Measurements from ENCODE around the gene TUB. TPM values are rescaled to one million over a fixed set of nuclear protein-coding genes. Genes with fewer than 3 reads are reported as not detected.

The TUB gene
- total and polyA plus RNA-seq, 3 experiments from 2014 or later: 0.11 to 0.24 TPM; not detected in 1

DNA sequence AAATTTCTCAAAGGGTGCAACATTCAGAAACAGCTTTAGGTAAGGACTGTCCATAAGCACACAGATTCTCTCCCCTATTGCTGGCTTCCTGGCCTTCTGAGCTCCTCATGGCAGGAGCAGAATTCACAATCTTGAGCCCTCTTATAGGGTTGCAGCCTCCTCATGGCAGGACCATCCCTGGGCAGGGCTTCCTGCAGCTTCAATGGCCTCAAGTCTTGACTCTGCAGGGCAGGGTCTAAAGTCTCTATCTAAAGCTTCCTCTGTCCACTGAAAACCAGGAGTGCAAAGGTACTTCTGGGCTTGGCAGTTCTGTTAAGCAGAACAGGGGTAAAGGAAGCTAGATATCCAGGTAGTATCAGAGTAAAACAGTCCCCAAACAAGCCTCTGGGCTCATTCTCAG is 28.7 kb downstream of the TUB start:
- Mint-ChIP-seq H3K27me3 (no peaks in the 10 kb centered on the region), H3K36me3 (peaks cover 0 to 38% (median 5%) of the 10 kb centered on the region in 3 donors), H3K27ac (peak overlapping the region in 1 of 8 donors; percentile 50), H3K9me3 (peaks cover 2 to 12% (median 8%) of the 10 kb centered on the region in 5 donors), H3K4me1 (no peaks in the 10 kb centered on the region), H3K4me3 (no peak overlapping the region)
- no peak overlapping the region for H3K27ac ChIP-seq (ENCODE audit: low read depth, low read length)
- no peak for DNase-seq
- H3K9me3 ChIP-seq (ENCODE audit: low read length): no peaks in the 10 kb centered on the region
- H3K4me1 ChIP-seq (ENCODE audit: insufficient read depth, low read length): no peaks in the 10 kb centered on the region
- H3K36me3 ChIP-seq (ENCODE audit: insufficient read depth, low read length): peaks cover 6% of the 10 kb centered on the region
- H3K27me3 ChIP-seq (ENCODE audit: insufficient read depth, low read length, poor library complexity, severe bottlenecking): no peaks in the 10 kb centered on the region
- H3K4me3 ChIP-seq (ENCODE audit: low read length): no peak overlapping the region
- POLR2A ChIA-PET: no interaction called here
- CTCF ChIA-PET: interaction anchor here (1.3 to 6.7 kb wide), 2 partner anchors 11 to 124 kb away, joined by 3 to 42 read pairs; no protein-coding TSS in a partner anchor

DNA sequence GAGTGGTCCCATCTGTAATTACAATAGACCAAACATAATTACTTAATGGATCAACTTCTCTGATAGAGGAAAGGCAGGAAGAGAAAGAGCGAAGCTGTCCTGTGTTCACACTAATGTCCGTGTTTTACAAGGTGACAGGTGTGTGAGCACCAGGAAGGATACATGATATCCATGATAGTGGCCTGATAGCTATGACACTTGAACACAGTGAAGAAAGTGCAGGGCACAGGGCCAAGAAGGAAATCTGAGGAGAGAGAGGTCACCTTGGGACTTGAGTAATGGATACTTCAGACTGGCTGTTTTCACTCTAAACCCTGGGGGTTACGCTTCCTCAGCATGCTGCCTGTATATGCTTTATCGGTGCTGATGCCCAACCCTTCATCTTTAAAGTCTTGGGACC is 29.4 kb downstream of the TUB start:
- POLR2A ChIA-PET: no interaction called here

DNA sequence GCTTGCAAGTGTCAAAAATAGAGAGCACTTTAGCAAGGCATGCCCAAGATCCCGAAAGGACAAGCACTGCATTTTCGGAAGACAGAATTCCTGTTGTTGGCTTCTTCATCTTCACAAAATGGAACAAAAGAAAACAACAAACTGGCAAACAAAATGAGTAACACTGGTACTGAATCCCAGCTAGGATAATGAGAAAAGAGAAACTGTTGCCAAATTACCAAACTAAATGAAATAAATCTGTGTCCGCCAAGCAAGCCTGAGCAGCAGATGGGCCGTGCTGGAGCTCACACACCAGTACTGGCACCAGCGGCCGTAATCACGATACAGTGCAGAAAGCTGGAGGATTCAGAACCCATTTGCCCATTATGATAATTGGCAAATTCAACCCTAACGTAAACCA is 30.6 kb downstream of the TUB start:
- no peak overlapping the region for H3K4me3 Mint-ChIP-seq
- peak overlapping the region in 1 of 8 donors; percentile 30 for H3K27ac Mint-ChIP-seq
- Histone ChIP-seq H3K27ac (ENCODE audit: low read depth, low read length) (no peak overlapping the region), H3K36me3 (ENCODE audit: insufficient read depth, low read length) (peaks cover 6% of the 10 kb centered on the region), H3K4me3 (ENCODE audit: low read length) (no peak overlapping the region), H3K27me3 (ENCODE audit: insufficient read depth, low read length, poor library complexity, severe bottlenecking) (no peaks in the 10 kb centered on the region), H3K9me3 (ENCODE audit: low read length) (no peaks in the 10 kb centered on the region), H3K4me1 (ENCODE audit: insufficient read depth, low read length) (no peaks in the 10 kb centered on the region)
- H3K4me1 Mint-ChIP-seq: no peaks in the 10 kb centered on the region
- peaks cover 8 to 22% (median 13%) of the 10 kb centered on the region in 5 donors for H3K9me3 Mint-ChIP-seq
- DNase-seq: no peak
- no peaks in the 10 kb centered on the region for H3K27me3 Mint-ChIP-seq
- CTCF ChIA-PET: interaction anchor here (6.7 kb wide), 1 partner anchor 13 kb away, joined by 42 read pairs; no protein-coding TSS in a partner anchor
- POLR2A ChIA-PET: no interaction called here
- peaks cover 4 to 47% (median 10%) of the 10 kb centered on the region in 3 donors for H3K36me3 Mint-ChIP-seq

More for the DNA sequence above, 29.4 kb downstream of the TUB start:
- no peaks in the 10 kb centered on the region for H3K9me3 ChIP-seq (ENCODE audit: low read length)
- CTCF ChIA-PET: interaction anchor here (1.3 to 6.7 kb wide), 2 partner anchors 12 to 124 kb away, joined by 3 to 42 read pairs; no protein-coding TSS in a partner anchor
- no peaks in the 10 kb centered on the region for H3K27me3 Mint-ChIP-seq
- no peaks in the 10 kb centered on the region for H3K27me3 ChIP-seq (ENCODE audit: insufficient read depth, low read length, poor library complexity, severe bottlenecking)
- H3K4me3 ChIP-seq (ENCODE audit: low read length): no peak overlapping the region
- no peaks in the 10 kb centered on the region for H3K4me1 Mint-ChIP-seq
- H3K4me3 Mint-ChIP-seq: no peak overlapping the region
- no peak overlapping the region for H3K27ac Mint-ChIP-seq
- peaks cover 6% of the 10 kb centered on the region for H3K36me3 ChIP-seq (ENCODE audit: insufficient read depth, low read length)
- H3K4me1 ChIP-seq (ENCODE audit: insufficient read depth, low read length): no peaks in the 10 kb centered on the region
- no peak overlapping the region for H3K27ac ChIP-seq (ENCODE audit: low read depth, low read length)
- peaks cover 4 to 44% (median 10%) of the 10 kb centered on the region in 3 donors for H3K36me3 Mint-ChIP-seq
- no peak for DNase-seq
- H3K9me3 Mint-ChIP-seq: peaks cover 8 to 17% (median 12%) of the 10 kb centered on the region in 5 donors

DNA sequence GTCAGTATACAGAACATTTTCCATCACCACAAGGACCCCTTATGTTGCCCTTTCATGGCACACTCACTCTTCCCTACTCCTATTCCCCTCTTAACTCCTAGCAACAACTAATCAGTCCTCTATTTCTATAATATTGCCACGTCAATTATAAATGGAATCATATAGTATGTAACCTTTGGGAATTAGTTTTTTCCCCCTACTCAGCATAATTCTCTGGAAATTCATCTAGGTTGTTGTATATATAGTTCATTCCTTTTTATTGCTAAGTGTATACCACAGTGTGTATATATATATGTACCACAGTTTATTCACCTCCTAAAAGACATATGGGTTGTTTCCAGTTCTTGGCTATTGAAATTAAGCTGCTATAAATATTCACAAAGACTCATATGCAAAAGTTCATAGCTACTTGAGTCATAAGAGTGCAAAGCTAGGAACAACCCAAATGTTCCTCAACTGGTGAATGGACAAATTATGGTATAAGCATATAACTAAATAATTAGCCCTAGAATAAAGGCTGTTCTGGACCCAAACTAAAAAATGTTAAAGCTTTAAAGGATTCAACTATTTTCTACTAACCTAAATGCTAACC is 41.3 kb downstream of the TUB start:
- Histone ChIP-seq H3K4me3 (ENCODE audit: low read length) (no peak overlapping the region), H3K27ac (ENCODE audit: low read depth, low read length) (no peak overlapping the region), H3K27me3 (ENCODE audit: insufficient read depth, low read length, poor library complexity, severe bottlenecking) (no peaks in the 10 kb centered on the region), H3K4me1 (ENCODE audit: insufficient read depth, low read length) (no peaks in the 10 kb centered on the region), H3K9me3 (ENCODE audit: low read length) (no peaks in the 10 kb centered on the region), H3K36me3 (ENCODE audit: insufficient read depth, low read length) (no peaks in the 10 kb centered on the region)
- Mint-ChIP-seq H3K4me1 (no peaks in the 10 kb centered on the region), H3K9me3 (peaks cover 0 to 9% (median 8%) of the 10 kb centered on the region in 5 donors), H3K27me3 (peaks cover 0 to 2% of the 10 kb centered on the region in 2 donors), H3K36me3 (peaks cover 5 to 24% (median 5%) of the 10 kb centered on the region in 3 donors), H3K4me3 (no peak overlapping the region), H3K27ac (peak overlapping the region in 1 of 8 donors; percentile 81)
- ChIA-PET CTCF (interaction anchor here (1.0 kb wide), 1 partner anchor 23 kb away, joined by 3 read pairs; no protein-coding TSS in a partner anchor), POLR2A (no interaction called here)
- no peak for DNase-seq

DNA sequence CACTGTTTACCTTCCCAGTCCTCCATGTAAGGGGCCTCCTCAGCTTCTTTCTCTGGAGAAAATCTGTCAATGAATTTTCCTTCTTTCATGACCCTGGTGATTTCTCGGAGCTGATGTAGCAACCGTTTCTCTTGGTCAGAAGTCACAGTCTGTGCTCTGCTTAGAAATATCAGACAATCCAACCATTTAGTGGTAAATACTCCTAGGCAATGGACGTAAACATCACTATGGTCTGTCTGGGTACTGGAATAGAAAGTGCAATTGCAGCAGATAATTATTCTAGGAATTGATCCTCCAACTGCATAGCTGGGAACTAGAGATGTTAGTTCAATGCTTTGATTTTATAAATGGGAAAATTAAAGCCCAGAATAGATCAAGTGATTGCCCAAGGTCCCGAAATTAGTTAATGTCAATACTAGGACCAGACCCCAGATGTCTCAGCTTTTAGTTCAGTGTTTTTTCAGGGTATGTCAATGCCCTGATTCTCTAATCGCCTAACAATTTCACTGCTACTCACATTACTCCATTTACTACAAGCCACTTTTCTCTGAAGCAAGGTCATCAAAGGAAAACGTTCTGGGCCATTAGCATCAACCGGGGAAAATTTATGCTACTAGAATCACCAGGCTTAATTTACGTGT is 45.8 kb downstream of the TUB start:
- no peaks in the 10 kb centered on the region for H3K9me3 Mint-ChIP-seq
- peaks cover 0 to 16% (median 0%) of the 10 kb centered on the region in 3 donors for H3K36me3 Mint-ChIP-seq
- DNase-seq: no peak
- no peak overlapping the region for H3K4me3 Mint-ChIP-seq
- Histone ChIP-seq H3K4me1 (ENCODE audit: insufficient read depth, low read length) (no peaks in the 10 kb centered on the region), H3K27ac (ENCODE audit: low read depth, low read length) (no peak overlapping the region), H3K27me3 (ENCODE audit: insufficient read depth, low read length, poor library complexity, severe bottlenecking) (no peaks in the 10 kb centered on the region), H3K36me3 (ENCODE audit: insufficient read depth, low read length) (no peaks in the 10 kb centered on the region), H3K9me3 (ENCODE audit: low read length) (no peaks in the 10 kb centered on the region), H3K4me3 (ENCODE audit: low read length) (no peak overlapping the region)
- no peaks in the 10 kb centered on the region for H3K27me3 Mint-ChIP-seq
- no peaks in the 10 kb centered on the region for H3K4me1 Mint-ChIP-seq
- POLR2A ChIA-PET: no interaction called here
- peak overlapping the region in 1 of 8 donors; percentile 9 for H3K27ac Mint-ChIP-seq
- CTCF ChIA-PET: interaction anchor here (0.9 to 1.1 kb wide), 2 partner anchors 28 to 36 kb away, joined by 3 to 6 read pairs; no protein-coding TSS in a partner anchor

DNA sequence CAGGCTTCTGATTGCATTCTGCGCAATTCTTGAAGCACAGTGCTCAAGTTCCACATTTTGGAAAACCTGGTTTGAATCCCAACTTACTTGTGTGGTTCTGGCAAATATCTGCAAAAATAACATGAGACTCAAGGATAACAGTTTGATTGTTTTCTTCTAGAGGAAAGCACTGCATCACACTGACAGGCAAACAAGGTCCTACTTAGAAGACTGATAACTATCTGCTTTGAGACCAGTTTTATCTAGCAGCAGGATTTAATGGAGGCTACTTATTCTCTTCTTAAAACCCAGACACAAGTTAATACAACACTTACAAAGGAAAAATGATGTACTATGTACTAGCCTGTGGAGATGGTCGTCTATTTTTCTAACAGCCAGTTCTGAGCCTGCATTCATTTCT is 46.4 kb downstream of the TUB start:
- Mint-ChIP-seq H3K4me1 (no peaks in the 10 kb centered on the region), H3K36me3 (peaks cover 0 to 12% (median 0%) of the 10 kb centered on the region in 3 donors), H3K9me3 (no peaks in the 10 kb centered on the region), H3K27me3 (no peaks in the 10 kb centered on the region), H3K27ac (no peak overlapping the region), H3K4me3 (no peak overlapping the region)
- Histone ChIP-seq H3K27me3 (ENCODE audit: insufficient read depth, low read length, poor library complexity, severe bottlenecking) (no peaks in the 10 kb centered on the region), H3K36me3 (ENCODE audit: insufficient read depth, low read length) (no peaks in the 10 kb centered on the region), H3K4me3 (ENCODE audit: low read length) (no peak overlapping the region), H3K27ac (ENCODE audit: low read depth, low read length) (no peak overlapping the region), H3K4me1 (ENCODE audit: insufficient read depth, low read length) (no peaks in the 10 kb centered on the region), H3K9me3 (ENCODE audit: low read length) (no peaks in the 10 kb centered on the region)
- CTCF ChIA-PET: no interaction called here
- no peak for DNase-seq
- POLR2A ChIA-PET: no interaction called here

DNA sequence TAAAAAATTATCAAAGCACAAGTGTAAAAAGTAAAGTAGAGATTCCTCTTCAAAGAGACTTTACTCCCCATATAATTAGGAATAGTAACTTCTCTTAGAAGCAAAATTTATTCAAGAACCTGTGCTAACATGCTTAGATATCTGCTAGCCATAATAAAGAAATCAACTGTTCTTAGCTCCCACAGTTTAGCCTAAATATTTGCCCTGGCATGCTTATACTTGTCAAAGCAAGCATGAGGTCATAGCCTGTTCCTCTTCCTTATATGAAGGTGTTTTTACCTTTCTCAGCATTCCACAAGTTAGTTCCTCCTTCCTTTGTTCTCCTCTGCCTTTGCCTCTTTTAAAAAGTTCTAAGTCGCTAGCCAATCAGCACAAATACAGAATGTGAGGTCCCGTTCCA is 57.5 kb downstream of the TUB start:
- Mint-ChIP-seq H3K36me3 (peaks cover 0 to 40% (median 14%) of the 10 kb centered on the region in 3 donors), H3K4me3 (no peak overlapping the region), H3K4me1 (no peaks in the 10 kb centered on the region), H3K27ac (no peak overlapping the region), H3K27me3 (peaks cover 2 to 6% of the 10 kb centered on the region in 2 donors), H3K9me3 (peaks cover 0 to 10% (median 2%) of the 10 kb centered on the region in 5 donors)
- Histone ChIP-seq H3K9me3 (ENCODE audit: low read length) (no peaks in the 10 kb centered on the region), H3K4me3 (ENCODE audit: low read length) (no peak overlapping the region), H3K27ac (ENCODE audit: low read depth, low read length) (no peak overlapping the region), H3K36me3 (ENCODE audit: insufficient read depth, low read length) (no peaks in the 10 kb centered on the region), H3K4me1 (ENCODE audit: insufficient read depth, low read length) (no peaks in the 10 kb centered on the region), H3K27me3 (ENCODE audit: insufficient read depth, low read length, poor library complexity, severe bottlenecking) (no peaks in the 10 kb centered on the region)
- DNase-seq: no peak
- ChIA-PET POLR2A (no interaction called here), CTCF (no interaction called here)

DNA sequence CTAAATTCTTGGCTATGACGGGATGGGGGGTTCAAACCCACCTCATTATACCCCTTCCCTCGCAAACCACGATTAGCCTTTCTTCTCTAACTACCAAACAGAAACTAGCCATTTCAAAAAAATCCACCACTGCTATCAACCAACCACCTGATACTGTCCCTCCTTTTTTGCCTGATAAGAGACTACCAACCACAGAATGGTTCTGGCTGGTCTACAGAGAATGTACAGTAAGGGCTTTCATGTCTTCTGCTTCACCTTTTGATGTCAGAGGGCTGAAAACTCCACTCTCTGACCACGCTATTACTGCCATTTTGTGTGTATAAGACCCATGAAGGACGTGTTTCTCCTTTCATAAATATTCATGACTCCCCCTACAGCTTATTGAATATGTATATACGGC is 68.7 kb downstream of the TUB start:
- Histone ChIP-seq H3K36me3 (ENCODE audit: insufficient read depth, low read length) (no peaks in the 10 kb centered on the region), H3K4me1 (ENCODE audit: insufficient read depth, low read length) (no peaks in the 10 kb centered on the region), H3K4me3 (ENCODE audit: low read length) (no peak overlapping the region), H3K9me3 (ENCODE audit: low read length) (no peaks in the 10 kb centered on the region), H3K27ac (ENCODE audit: low read depth, low read length) (no peak overlapping the region), H3K27me3 (ENCODE audit: insufficient read depth, low read length, poor library complexity, severe bottlenecking) (no peaks in the 10 kb centered on the region)
- peaks cover 0 to 6% (median 2%) of the 10 kb centered on the region in 3 donors for H3K36me3 Mint-ChIP-seq
- ChIA-PET POLR2A (no interaction called here), CTCF (no interaction called here)
- peaks cover 0 to 5% of the 10 kb centered on the region in 2 donors for H3K27me3 Mint-ChIP-seq
- H3K4me1 Mint-ChIP-seq: peaks cover 0 to 1% (median 0%) of the 10 kb centered on the region in 3 donors
- peaks cover 0 to 4% (median 2%) of the 10 kb centered on the region in 5 donors for H3K9me3 Mint-ChIP-seq
- H3K4me3 Mint-ChIP-seq: no peak overlapping the region
- no peak overlapping the region for H3K27ac Mint-ChIP-seq
- no peak for DNase-seq

Measured in CD8-positive, alpha-beta memory T cell (primary cell).